Common myeloid progenitor, CD34-positive (primary cell): ENCODE measurements around the gene GSDMA.

Experiments
- CTCF ChIA-PET: fragments of 350-600 bp; sonication (Branson Sonifier 250); formaldehyde crosslinking; loops from one replicate; lab custom pipeline; 2021; ENCODE audit warnings: antibody characterized with exemption; lab: Charles Lee
- POLR2A ChIA-PET: fragments of 350-600 bp; sonication (Branson Sonifier 250); formaldehyde crosslinking; loops from one replicate; lab custom pipeline; 2021; ENCODE audit warnings: antibody characterized with exemption; lab: Charles Lee
- DNase-seq, 3 donors: peaks; one replicate each; pipeline versions ENCODE4 v3.0.0 to v3.0.0-alpha.2; 2013
- H3K27ac ChIP-seq, 2 experiments: 1 replicate in 1 of 2; 2 replicates in 1 of 2; pipeline ENCODE4 v1.7.0; 2013; ENCODE audit warnings: inconsistent platforms in 2 of 2, low read length in 2 of 2, mild to moderate bottlenecking in 2 of 2, low read depth in 1 of 2, moderate library complexity in 1 of 2; ENCODE audit not compliant: severe bottlenecking in 2 of 2, insufficient read depth in 1 of 2, poor library complexity in 1 of 2
- H3K27me3 ChIP-seq, 5 experiments: replicated peaks in 2 of 5; 1 replicate in 3 of 5; 2 replicates in 2 of 5; pipeline versions ENCODE4 v1.6.1 to v1.7.0; 2013; ENCODE audit warnings: low read length in 4 of 5, mild to moderate bottlenecking in 2 of 5, moderate library complexity in 2 of 5, inconsistent platforms in 1 of 5; ENCODE audit not compliant: insufficient read depth in 5 of 5, control insufficient read depth in 4 of 5
- H3K36me3 ChIP-seq, 4 experiments: 1 replicate in 2 of 4; 2 replicates in 2 of 4; pipeline versions ENCODE4 v1.6.1 to v1.7.0; 2013; ENCODE audit warnings: low read length in 3 of 4, control low read depth in 1 of 4, mild to moderate bottlenecking in 1 of 4; ENCODE audit not compliant: control insufficient read depth in 4 of 4, insufficient read depth in 4 of 4
- H3K4me1 ChIP-seq, 4 experiments: 1 replicate in 3 of 4; 2 replicates in 1 of 4; pipeline versions ENCODE4 v1.6.1 to v1.7.1; 2013; ENCODE audit warnings: low read length in 3 of 4, mild to moderate bottlenecking in 3 of 4, control low read depth in 1 of 4, inconsistent platforms in 1 of 4, moderate library complexity in 1 of 4; ENCODE audit not compliant: control insufficient read depth in 4 of 4, insufficient read depth in 4 of 4; ENCODE audit errors: control extremely low read depth in 1 of 4
- H3K4me3 ChIP-seq, 7 experiments: 1 replicate in 4 of 7; 2 replicates in 3 of 7; pipeline versions ENCODE4 v1.5.1 to v1.7.0; 2013; ENCODE audit warnings: mild to moderate bottlenecking in 7 of 7, low read length in 6 of 7, moderate library complexity in 6 of 7, inconsistent platforms in 2 of 7, low read depth in 2 of 7, control low read depth in 1 of 7; ENCODE audit not compliant: insufficient read depth in 4 of 7, control insufficient read depth in 1 of 7; ENCODE audit errors: extremely low read depth in 1 of 7
- H3K9me3 ChIP-seq, 5 experiments: 1 replicate in 4 of 5; 2 replicates in 1 of 5; pipeline versions ENCODE4 v1.6.1 to v1.7.1; 2013; ENCODE audit warnings: low read length in 4 of 5, mild to moderate bottlenecking in 2 of 5, inconsistent platforms in 1 of 5, low read depth in 1 of 5, moderate library complexity in 1 of 5; ENCODE audit not compliant: control insufficient read depth in 4 of 5, insufficient read depth in 2 of 5; ENCODE audit errors: control extremely low read depth in 1 of 5
- WGBS: methylation state at CpG from one replicate; pipeline ENCODE4 v1.1.5; 2013; ENCODE audit not compliant: insufficient coverage; 5-methylcytosine and 5-hydroxymethylcytosine counted together

Gene GSDMA

GRCh38 chr17:39955726-39956225 is 7.0 kb upstream of the GSDMA start:
- H3K9me3 ChIP-seq: no peaks in the 10 kb centered on the region
- DNase-seq: no peak
- no peaks in the 10 kb centered on the region for H3K36me3 ChIP-seq
- ChIA-PET POLR2A (no interaction called here), CTCF (interaction anchor here (2.5 to 14.2 kb wide), 2 partner anchors 16 to 22 kb away, joined by 8 to 197 read pairs; partner anchors contain the start of gene PSMD3)
- no CpG with 5 or more reads among the region's 4 CpGs for WGBS
- no peaks in the 10 kb centered on the region for H3K27me3 ChIP-seq
- H3K27ac ChIP-seq: no peak overlapping the region
- no peak overlapping the region for H3K4me3 ChIP-seq
- peaks cover 0 to 17% (median 11%) of the 10 kb centered on the region in 4 experiments for H3K4me1 ChIP-seq

GRCh38 chr17:39960524-39961041 is 2.2 kb upstream of the GSDMA start:
- H3K4me1 ChIP-seq: peaks cover 0 to 6% (median 3%) of the 10 kb centered on the region in 4 experiments
- no peaks in the 10 kb centered on the region for H3K9me3 ChIP-seq
- DNase-seq: no peak
- CTCF ChIA-PET: interaction anchor here (0.6 to 14.2 kb wide), 3 partner anchors 9 to 164 kb away, joined by 3 to 197 read pairs (median 3); partner anchors contain the start of gene PSMD3
- no peaks in the 10 kb centered on the region for H3K36me3 ChIP-seq
- no peak overlapping the region for H3K27ac ChIP-seq
- H3K27me3 ChIP-seq: no peaks in the 10 kb centered on the region
- no peak overlapping the region for H3K4me3 ChIP-seq
- POLR2A ChIA-PET: interaction anchor here (0.5 kb wide), 1 partner anchor 15 kb away, joined by 7 read pairs; no protein-coding TSS in a partner anchor
- 93% methylated on average over 6 of the region's 8 CpGs for WGBS

- no peaks in the 10 kb centered on the region for H3K27me3 ChIP-seq
- peaks cover 0 to 12% (median 3%) of the 10 kb centered on the region in 4 experiments for H3K4me1 ChIP-seq
- POLR2A ChIA-PET: no interaction called here
- 89% methylated on average over 6 of the region's 6 CpGs for WGBS
- CTCF ChIA-PET: interaction anchor here (14.2 kb wide), 1 partner anchor 14 kb away, joined by 197 read pairs; the partner anchor contains the start of gene PSMD3
- no peak overlapping the region for H3K4me3 ChIP-seq
- H3K36me3 ChIP-seq: no peaks in the 10 kb centered on the region
- no peak for DNase-seq
- H3K27ac ChIP-seq: no peak overlapping the region
- no peaks in the 10 kb centered on the region for H3K9me3 ChIP-seq
These were observed 1.0 kb downstream of the GSDMA start for GRCh38 chr17:39963829-39964228.

- H3K27ac ChIP-seq: no peak overlapping the region
- POLR2A ChIA-PET: interaction anchor here (0.7 to 0.8 kb wide), 2 partner anchors 10 to 17 kb away, joined by 3 read pairs; no protein-coding TSS in a partner anchor
- no peak for DNase-seq
- peaks cover 0 to 8% (median 0%) of the 10 kb centered on the region in 4 experiments for H3K4me1 ChIP-seq
- no peaks in the 10 kb centered on the region for H3K36me3 ChIP-seq
- H3K27me3 ChIP-seq: peaks cover 0 to 1% (median 0%) of the 10 kb centered on the region in 5 experiments
- WGBS: 93% methylated on average over 8 of the region's 8 CpGs
- no peak overlapping the region for H3K4me3 ChIP-seq
- CTCF ChIA-PET: interaction anchor here (1.9 to 14.2 kb wide), 2 partner anchors 13 to 26 kb away, joined by 4 to 197 read pairs; partner anchors contain the start of gene PSMD3
- H3K9me3 ChIP-seq: no peaks in the 10 kb centered on the region
These were observed 2.4 kb downstream of the GSDMA start for GRCh38 chr17:39965017-39965699.

DNA sequence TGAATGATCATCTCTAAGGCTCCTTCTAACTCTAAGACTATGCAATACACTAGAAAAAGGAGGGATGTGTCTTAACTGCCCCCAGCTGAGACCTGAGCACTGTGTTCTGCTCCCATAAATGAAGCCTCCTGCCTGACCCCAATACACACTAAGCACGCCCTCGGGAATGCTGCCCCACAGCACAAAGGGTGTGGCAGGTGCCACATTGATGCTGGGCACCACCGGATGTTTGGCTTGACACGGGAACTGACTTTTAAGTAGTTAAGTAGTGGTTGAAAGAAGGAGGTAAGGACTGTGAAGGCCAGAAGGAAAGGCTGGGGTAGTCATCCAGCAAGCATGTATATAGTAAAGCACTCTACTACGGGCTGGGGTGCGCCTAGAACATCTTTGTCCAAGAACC is 4.0 kb downstream of the GSDMA start:
- Histone ChIP-seq H3K4me3 (no peak overlapping the region), H3K36me3 (no peaks in the 10 kb centered on the region), H3K4me1 (peaks cover 0 to 16% (median 0%) of the 10 kb centered on the region in 4 experiments), H3K27ac (no peak overlapping the region), H3K27me3 (peaks cover 0 to 8% (median 0%) of the 10 kb centered on the region in 5 experiments), H3K9me3 (no peaks in the 10 kb centered on the region)
- no peak for DNase-seq
- CTCF ChIA-PET: interaction anchor here (0.6 to 14.2 kb wide), 4 partner anchors 11 to 1008 kb away, joined by 4 to 197 read pairs (median 4); partner anchors contain the start of gene PSMD3
- POLR2A ChIA-PET: interaction anchor here (0.6 kb wide), 1 partner anchor 182 kb away, joined by 3 read pairs; no protein-coding TSS in a partner anchor
- 100% methylated on average over 4 of the region's 6 CpGs for WGBS

DNA sequence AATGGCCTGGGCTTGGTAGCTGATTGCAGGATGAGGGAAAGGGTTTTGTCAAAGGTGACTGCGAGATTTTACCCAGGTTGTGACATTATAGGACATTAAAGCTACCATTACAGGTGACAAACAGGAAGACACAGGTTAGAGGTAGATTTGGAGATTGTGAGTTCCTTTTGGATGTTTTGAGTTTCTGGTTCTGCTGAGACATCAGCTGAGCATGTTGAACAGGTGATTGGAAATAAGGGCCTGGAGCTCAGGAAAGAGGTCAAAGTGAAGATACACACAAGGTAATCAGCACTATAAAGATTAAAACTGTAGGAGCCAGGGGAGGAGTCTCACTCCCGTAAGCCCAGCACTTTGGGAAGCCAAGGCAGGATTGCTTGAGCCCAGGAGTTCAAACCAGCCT is 6.0 kb downstream of the GSDMA start:
- no peak for DNase-seq
- peaks cover 0 to 25% (median 0%) of the 10 kb centered on the region in 4 experiments for H3K4me1 ChIP-seq
- no peak overlapping the region for H3K4me3 ChIP-seq
- 80% methylated on average over 1 of the region's 2 CpGs for WGBS
- no peak overlapping the region for H3K27ac ChIP-seq
- no peaks in the 10 kb centered on the region for H3K36me3 ChIP-seq
- H3K9me3 ChIP-seq: no peaks in the 10 kb centered on the region
- peaks cover 0 to 8% (median 0%) of the 10 kb centered on the region in 5 experiments for H3K27me3 ChIP-seq
- POLR2A ChIA-PET: no interaction called here
- CTCF ChIA-PET: interaction anchor here (0.9 to 1.2 kb wide), 2 partner anchors 10 to 12 kb away, joined by 3 to 5 read pairs; partner anchors contain the start of gene PSMD3
